Measurements from ENCODE around the gene EBF3. TPM values are rescaled to one million over a fixed set of nuclear protein-coding genes. Genes with fewer than 3 reads are reported as not detected.

The EBF3 gene
- total RNA-seq, 1 experiment from 2014 or later: 0.12 TPM

DNA sequence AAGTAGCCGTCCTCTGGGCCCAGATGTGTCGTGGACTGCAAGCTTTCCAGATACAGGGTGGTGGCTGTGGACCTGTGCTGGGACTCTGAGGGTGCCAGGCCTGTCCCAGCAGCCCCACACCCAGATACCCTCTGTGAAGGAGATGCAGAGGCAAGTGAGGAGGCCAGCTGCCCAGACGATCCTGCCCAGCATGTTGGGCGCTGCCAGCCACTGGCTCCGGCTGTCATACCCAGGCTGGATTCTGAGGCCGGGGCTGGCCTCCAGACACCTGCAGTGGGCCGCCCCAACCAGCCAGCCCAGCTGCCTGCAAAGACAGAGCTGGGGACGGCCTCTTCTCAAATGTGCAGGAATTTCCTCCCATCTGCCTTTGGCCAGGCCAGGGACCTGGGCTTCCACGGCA, 39.1 kb upstream of the EBF3 start:
- no peaks in the 10 kb centered on the region for H3K36me3 ChIP-seq (ENCODE audit: control insufficient read depth in 1 of 2, insufficient read depth in 2 of 2, low read length in 2 of 2)
- no peaks in the 10 kb centered on the region for H3K9me3 ChIP-seq (ENCODE audit: control insufficient read depth in 1 of 2, insufficient read depth in 1 of 2, low read depth in 1 of 2, low read length in 2 of 2)
- peaks cover 3% of the 10 kb centered on the region; the same call in 1 of the 2 replicates for H3K27me3 ChIP-seq (ENCODE audit: insufficient read depth, low read length)
- POLR2A ChIA-PET: no interaction called here
- H3K27ac ChIP-seq (ENCODE audit: low read depth, low read length): no peak overlapping the region
- no peak overlapping the region for H3K4me3 ChIP-seq (replicated peaks in 1 of 2; ENCODE audit: low read depth in 1 of 2, low read length in 2 of 2)
- no peaks in the 10 kb centered on the region for H4K20me1 ChIP-seq (ENCODE audit: insufficient read depth)
- ATAC-seq (no peak), DNase-seq (ENCODE audit: low read depth, low spot score) (no peak)
- no peak overlapping the region for H3K9ac ChIP-seq (ENCODE audit: low read length)
- H3K4me2 ChIP-seq (ENCODE audit: low read length): no peak overlapping the region
- H3K9me2 ChIP-seq (ENCODE audit: insufficient read depth): no peaks in the 10 kb centered on the region
- TF ChIP-seq FOSL1 (IDR thresholded peaks at IDR 0.05; ENCODE audit: low read depth) (no peak), ELF1 (IDR thresholded peaks at IDR 0.05; ENCODE audit: borderline replicate concordance, low read depth) (no peak), RAD21 (IDR thresholded peaks at IDR 0.05; ENCODE audit: low read depth) (no peak), YY1 (IDR thresholded peaks at IDR 0.05; ENCODE audit: extremely low read depth, insufficient replicate concordance, low read depth, low read length) (no peak), SRF (IDR thresholded peaks at IDR 0.05; ENCODE audit: low read depth) (no peak), TCF7L2 (IDR thresholded peaks at IDR 0.05; ENCODE audit: borderline replicate concordance, extremely low read depth, insufficient read depth, insufficient read length) (no peak), JUND (IDR thresholded peaks at IDR 0.05) (no peak), SIN3A (IDR thresholded peaks at IDR 0.05; ENCODE audit: low read depth) (no peak), ZFX (IDR thresholded peaks at IDR 0.05) (no peak), CEBPB (IDR thresholded peaks at IDR 0.05; ENCODE audit: low read depth) (no peak), ZNF274 (IDR thresholded peaks at IDR 0.05; ENCODE audit: low read depth, low read length) (no peak), POLR2A (IDR thresholded peaks at IDR 0.05; ENCODE audit: borderline replicate concordance, extremely low read depth, insufficient read depth, insufficient read length) (no peak), CBX3 (IDR thresholded peaks at IDR 0.05; ENCODE audit: low read depth) (no peak), EZH2 (IDR thresholded peaks at IDR 0.05) (no peak), EGR1 (IDR thresholded peaks at IDR 0.05; ENCODE audit: low read depth) (no peak)
- TF ChIP-seq, protein P1, sequence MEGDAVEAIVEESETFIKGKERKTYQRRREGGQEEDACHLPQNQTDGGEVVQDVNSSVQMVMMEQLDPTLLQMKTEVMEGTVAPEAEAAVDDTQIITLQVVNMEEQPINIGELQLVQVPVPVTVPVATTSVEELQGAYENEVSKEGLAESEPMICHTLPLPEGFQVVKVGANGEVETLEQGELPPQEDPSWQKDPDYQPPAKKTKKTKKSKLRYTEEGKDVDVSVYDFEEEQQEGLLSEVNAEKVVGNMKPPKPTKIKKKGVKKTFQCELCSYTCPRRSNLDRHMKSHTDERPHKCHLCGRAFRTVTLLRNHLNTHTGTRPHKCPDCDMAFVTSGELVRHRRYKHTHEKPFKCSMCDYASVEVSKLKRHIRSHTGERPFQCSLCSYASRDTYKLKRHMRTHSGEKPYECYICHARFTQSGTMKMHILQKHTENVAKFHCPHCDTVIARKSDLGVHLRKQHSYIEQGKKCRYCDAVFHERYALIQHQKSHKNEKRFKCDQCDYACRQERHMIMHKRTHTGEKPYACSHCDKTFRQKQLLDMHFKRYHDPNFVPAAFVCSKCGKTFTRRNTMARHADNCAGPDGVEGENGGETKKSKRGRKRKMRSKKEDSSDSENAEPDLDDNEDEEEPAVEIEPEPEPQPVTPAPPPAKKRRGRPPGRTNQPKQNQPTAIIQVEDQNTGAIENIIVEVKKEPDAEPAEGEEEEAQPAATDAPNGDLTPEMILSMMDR (IDR thresholded peaks at IDR 0.05 in 2 of 3, conservative IDR thresholded peaks at IDR 0.05 in 1 of 3; ENCODE audit: borderline replicate concordance in 1 of 3, insufficient read depth in 1 of 3, low read depth in 2 of 3, low read length in 2 of 3): no peak
- TF ChIP-seq, protein P2, sequence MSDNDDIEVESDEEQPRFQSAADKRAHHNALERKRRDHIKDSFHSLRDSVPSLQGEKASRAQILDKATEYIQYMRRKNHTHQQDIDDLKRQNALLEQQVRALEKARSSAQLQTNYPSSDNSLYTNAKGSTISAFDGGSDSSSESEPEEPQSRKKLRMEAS (IDR thresholded peaks at IDR 0.05): no peak
- TF ChIP-seq, protein P3, sequence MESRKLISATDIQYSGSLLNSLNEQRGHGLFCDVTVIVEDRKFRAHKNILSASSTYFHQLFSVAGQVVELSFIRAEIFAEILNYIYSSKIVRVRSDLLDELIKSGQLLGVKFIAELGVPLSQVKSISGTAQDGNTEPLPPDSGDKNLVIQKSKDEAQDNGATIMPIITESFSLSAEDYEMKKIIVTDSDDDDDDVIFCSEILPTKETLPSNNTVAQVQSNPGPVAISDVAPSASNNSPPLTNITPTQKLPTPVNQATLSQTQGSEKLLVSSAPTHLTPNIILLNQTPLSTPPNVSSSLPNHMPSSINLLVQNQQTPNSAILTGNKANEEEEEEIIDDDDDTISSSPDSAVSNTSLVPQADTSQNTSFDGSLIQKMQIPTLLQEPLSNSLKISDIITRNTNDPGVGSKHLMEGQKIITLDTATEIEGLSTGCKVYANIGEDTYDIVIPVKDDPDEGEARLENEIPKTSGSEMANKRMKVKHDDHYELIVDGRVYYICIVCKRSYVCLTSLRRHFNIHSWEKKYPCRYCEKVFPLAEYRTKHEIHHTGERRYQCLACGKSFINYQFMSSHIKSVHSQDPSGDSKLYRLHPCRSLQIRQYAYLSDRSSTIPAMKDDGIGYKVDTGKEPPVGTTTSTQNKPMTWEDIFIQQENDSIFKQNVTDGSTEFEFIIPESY (IDR thresholded peaks at IDR 0.05; ENCODE audit: extremely low read depth, insufficient replicate concordance, low read length): no peak
- TF ChIP-seq, protein P4, sequence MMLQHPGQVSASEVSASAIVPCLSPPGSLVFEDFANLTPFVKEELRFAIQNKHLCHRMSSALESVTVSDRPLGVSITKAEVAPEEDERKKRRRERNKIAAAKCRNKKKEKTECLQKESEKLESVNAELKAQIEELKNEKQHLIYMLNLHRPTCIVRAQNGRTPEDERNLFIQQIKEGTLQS (IDR thresholded peaks at IDR 0.05): no peak
- TF ChIP-seq, protein P5, sequence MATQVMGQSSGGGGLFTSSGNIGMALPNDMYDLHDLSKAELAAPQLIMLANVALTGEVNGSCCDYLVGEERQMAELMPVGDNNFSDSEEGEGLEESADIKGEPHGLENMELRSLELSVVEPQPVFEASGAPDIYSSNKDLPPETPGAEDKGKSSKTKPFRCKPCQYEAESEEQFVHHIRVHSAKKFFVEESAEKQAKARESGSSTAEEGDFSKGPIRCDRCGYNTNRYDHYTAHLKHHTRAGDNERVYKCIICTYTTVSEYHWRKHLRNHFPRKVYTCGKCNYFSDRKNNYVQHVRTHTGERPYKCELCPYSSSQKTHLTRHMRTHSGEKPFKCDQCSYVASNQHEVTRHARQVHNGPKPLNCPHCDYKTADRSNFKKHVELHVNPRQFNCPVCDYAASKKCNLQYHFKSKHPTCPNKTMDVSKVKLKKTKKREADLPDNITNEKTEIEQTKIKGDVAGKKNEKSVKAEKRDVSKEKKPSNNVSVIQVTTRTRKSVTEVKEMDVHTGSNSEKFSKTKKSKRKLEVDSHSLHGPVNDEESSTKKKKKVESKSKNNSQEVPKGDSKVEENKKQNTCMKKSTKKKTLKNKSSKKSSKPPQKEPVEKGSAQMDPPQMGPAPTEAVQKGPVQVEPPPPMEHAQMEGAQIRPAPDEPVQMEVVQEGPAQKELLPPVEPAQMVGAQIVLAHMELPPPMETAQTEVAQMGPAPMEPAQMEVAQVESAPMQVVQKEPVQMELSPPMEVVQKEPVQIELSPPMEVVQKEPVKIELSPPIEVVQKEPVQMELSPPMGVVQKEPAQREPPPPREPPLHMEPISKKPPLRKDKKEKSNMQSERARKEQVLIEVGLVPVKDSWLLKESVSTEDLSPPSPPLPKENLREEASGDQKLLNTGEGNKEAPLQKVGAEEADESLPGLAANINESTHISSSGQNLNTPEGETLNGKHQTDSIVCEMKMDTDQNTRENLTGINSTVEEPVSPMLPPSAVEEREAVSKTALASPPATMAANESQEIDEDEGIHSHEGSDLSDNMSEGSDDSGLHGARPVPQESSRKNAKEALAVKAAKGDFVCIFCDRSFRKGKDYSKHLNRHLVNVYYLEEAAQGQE (IDR thresholded peaks at IDR 0.05; ENCODE audit: low read depth): no peak
- H3K79me2 ChIP-seq (ENCODE audit: insufficient read depth, low read length): no peaks in the 10 kb centered on the region
- intact Hi-C loops (cut with micrococcal nuclease): no loop called here
- no TSS peak for BruUV-seq (replicated peaks)
- CTCF ChIA-PET: no interaction called here
- H3K4me1 ChIP-seq (ENCODE audit: control insufficient read depth in 1 of 2, insufficient read depth in 2 of 2, low read length in 2 of 2): no peaks in the 10 kb centered on the region
- H2AFZ ChIP-seq (ENCODE audit: low read depth, low read length, poor library complexity, severe bottlenecking): no peak overlapping the region
- RAD21 ChIA-PET (ENCODE audit: low non-redundant PET in 1 of 2, low total read pairs in 2 of 2, uncharacterized antibody in 2 of 2, unreplicated experiment in 2 of 2): no interaction called here

All from HCT116 (cell line).